ENCODE results near the gene SRGAP2.
"Not testable (repeated sequence)": the region's sequence is repeated elsewhere in the genome, so short reads cannot be mapped to it uniquely, and the experiment has no call there.

GRCh38 chr1:206235190-206235589 lies 31.8 kb downstream of the SRGAP2 start:
- TF ChIP-seq, protein P1, sequence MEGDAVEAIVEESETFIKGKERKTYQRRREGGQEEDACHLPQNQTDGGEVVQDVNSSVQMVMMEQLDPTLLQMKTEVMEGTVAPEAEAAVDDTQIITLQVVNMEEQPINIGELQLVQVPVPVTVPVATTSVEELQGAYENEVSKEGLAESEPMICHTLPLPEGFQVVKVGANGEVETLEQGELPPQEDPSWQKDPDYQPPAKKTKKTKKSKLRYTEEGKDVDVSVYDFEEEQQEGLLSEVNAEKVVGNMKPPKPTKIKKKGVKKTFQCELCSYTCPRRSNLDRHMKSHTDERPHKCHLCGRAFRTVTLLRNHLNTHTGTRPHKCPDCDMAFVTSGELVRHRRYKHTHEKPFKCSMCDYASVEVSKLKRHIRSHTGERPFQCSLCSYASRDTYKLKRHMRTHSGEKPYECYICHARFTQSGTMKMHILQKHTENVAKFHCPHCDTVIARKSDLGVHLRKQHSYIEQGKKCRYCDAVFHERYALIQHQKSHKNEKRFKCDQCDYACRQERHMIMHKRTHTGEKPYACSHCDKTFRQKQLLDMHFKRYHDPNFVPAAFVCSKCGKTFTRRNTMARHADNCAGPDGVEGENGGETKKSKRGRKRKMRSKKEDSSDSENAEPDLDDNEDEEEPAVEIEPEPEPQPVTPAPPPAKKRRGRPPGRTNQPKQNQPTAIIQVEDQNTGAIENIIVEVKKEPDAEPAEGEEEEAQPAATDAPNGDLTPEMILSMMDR (IDR thresholded peaks at IDR 0.05 in 4 of 5, conservative IDR thresholded peaks at IDR 0.05 in 1 of 5), result not testable (repeated sequence)
- TF ChIP-seq POLR2A (IDR thresholded peaks at IDR 0.05), result not testable (repeated sequence)

Measured in gastrocnemius medialis (tissue), 4 donors.